ENCODE data around the gene ITPKA. TPM values are rescaled to one million over a fixed set of nuclear protein-coding genes. Genes with fewer than 3 reads are reported as not detected.

The ITPKA gene
- total and polyA plus RNA-seq, 2 of the 13 experiments (the other 11 are each of a cell fraction or from before 2014, with no cell fraction given) = 13.2 to 41.3 TPM

GRCh38 chr15:41492597-41493204 lies 973 bp upstream of the ITPKA start (continued):
- TF ChIP-seq MTERF4 (CRISPR knock-in tag; IDR thresholded peaks at IDR 0.05) (no peak), BCL6 (CRISPR knock-in tag; IDR thresholded peaks at IDR 0.05) (no peak), IRF2 (CRISPR knock-in tag; IDR thresholded peaks at IDR 0.05) (peak; percentile 48; the same call in 1 of the 2 replicates), CREM (IDR thresholded peaks at IDR 0.05) (no peak), CREM (CRISPR knock-in tag; IDR thresholded peaks at IDR 0.05) (no peak), ADNP (CRISPR knock-in tag; IDR thresholded peaks at IDR 0.05) (no peak), ZNF816 (CRISPR knock-in tag; IDR thresholded peaks at IDR 0.05; ENCODE audit: borderline replicate concordance) (0 out of 2 replicates have a peak, but pooled peaks have one; percentile 20), JARID2 (CRISPR knock-in tag; IDR thresholded peaks at IDR 0.05; ENCODE audit: insufficient replicate concordance) (no peak), SIX1 (CRISPR knock-in tag; IDR thresholded peaks at IDR 0.05; ENCODE audit: borderline replicate concordance) (0 out of 2 replicates have a peak, but pooled peaks have one; percentile 14), CENPX (CRISPR knock-in tag; IDR thresholded peaks at IDR 0.05) (no peak), SMAD3 (CRISPR knock-in tag; IDR thresholded peaks at IDR 0.05) (no peak), ARID2 (CRISPR knock-in tag; IDR thresholded peaks at IDR 0.05; ENCODE audit: borderline replicate concordance) (no peak), LCORL (IDR thresholded peaks at IDR 0.05) (no peak), LCORL (CRISPR knock-in tag; IDR thresholded peaks at IDR 0.05) (no peak), ZBTB38 (CRISPR knock-in tag; IDR thresholded peaks at IDR 0.05) (no peak), ZNF615 (CRISPR knock-in tag; IDR thresholded peaks at IDR 0.05; ENCODE audit: borderline replicate concordance) (no peak), ZNF746 (CRISPR knock-in tag; IDR thresholded peaks at IDR 0.05) (no peak; the same call in 1 of the 2 replicates), ZNF704 (CRISPR knock-in tag; IDR thresholded peaks at IDR 0.05; ENCODE audit: borderline replicate concordance) (no peak), MXD3 (CRISPR knock-in tag; IDR thresholded peaks at IDR 0.05) (no peak), ELF3 (CRISPR knock-in tag; IDR thresholded peaks at IDR 0.05) (no peak), ZIK1 (CRISPR knock-in tag; IDR thresholded peaks at IDR 0.05; ENCODE audit: borderline replicate concordance, low read depth) (no peak), ZFP36 (IDR thresholded peaks at IDR 0.05; ENCODE audit: borderline replicate concordance, low read depth, low read length, partially characterized antibody) (no peak), FOXO1 (CRISPR knock-in tag; IDR thresholded peaks at IDR 0.05) (0 out of 2 replicates have a peak, but pooled peaks have one; percentile 13), KLF11 (CRISPR knock-in tag; IDR thresholded peaks at IDR 0.05) (0 out of 2 replicates have a peak, but pooled peaks have one; percentile 14), ZNF350 (CRISPR knock-in tag; IDR thresholded peaks at IDR 0.05; ENCODE audit: borderline replicate concordance, low read depth) (no peak), CBFB (CRISPR knock-in tag; IDR thresholded peaks at IDR 0.05) (0 out of 2 replicates have a peak, but pooled peaks have one; percentile 26)
